ENCODE measurements around the gene IFT88. TPM values are rescaled to one million over a fixed set of nuclear protein-coding genes. Genes with fewer than 3 reads are reported as not detected.

Gene IFT88
- total and polyA plus RNA-seq, 2 of the 4 experiments (the other 2 are of a cell fraction): 5.5 to 8.6 TPM

DNA sequence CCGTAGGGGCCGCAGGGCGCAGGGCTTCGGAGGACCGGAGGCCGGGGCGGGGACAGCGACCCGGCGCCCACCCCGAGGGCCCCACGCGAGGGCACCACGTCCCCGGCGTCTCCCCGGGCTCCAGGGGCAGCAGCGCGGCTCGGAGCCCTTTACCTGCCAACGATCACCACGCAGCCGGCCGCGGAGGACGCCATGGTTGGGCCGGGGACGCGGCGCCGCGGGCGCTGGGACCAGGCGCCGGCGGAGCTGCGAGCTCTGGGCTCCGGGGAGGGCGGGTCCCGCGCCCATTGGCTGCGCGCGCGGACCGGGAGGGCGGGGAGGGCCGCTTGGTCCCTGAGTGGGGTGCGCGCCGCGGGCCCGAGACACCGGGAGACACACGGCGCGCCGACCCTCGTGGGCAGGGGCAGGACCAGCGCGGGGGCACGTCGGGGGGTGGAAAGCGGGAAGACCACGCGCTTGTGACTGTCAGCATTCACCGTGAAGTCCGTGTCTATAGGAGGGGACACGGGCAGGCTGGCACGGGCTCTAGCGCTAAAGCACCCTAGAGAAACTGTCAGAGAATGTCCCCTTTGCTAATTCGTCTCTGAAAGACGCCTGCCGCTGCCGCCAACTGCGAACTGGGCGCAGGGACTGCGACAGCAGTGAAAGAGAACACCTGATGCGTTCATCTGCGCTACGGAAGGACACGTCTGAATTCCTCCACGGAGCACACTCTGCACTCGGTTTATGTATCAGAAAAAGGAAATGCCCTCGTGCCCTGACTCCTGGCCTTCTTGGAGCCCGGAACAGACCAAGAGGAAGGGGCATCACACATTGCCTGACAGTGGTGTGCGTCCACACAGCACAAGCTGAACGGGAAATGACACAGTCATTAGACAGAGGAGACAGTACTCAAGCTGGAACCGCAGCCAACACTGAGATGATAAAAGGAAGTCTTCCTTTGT, 41.1 kb upstream of the IFT88 start, which contains the start of gene CRYL1:
Gene CRYL1, minus strand, starts transcription at position 257 of the 944 bp plus-strand sequence. Its CDS starts 63 bp downstream, at position 194.
- Histone ChIP-seq H3K9me3 (ENCODE audit: control insufficient read depth, insufficient read depth, low read length) (no peaks in the 10 kb centered on the region), H3K4ac (ENCODE audit: low read depth, low read length) (peak within 1 kb of the TSS; percentile 62), H4K20me1 (ENCODE audit: insufficient read depth, low read length) (no peaks in the 10 kb centered on the region), H2BK5ac (ENCODE audit: low read depth, low read length, poor library complexity, severe bottlenecking) (peak within 1 kb of the TSS; percentile 76), H3K9ac (ENCODE audit: low read depth, low read length) (peak within 1 kb of the TSS; percentile 85), H4K8ac (ENCODE audit: low read depth in 2 of 2, low read length in 2 of 2) (peak within 1 kb of the TSS; percentile 57 to 75), H3K23ac (ENCODE audit: low read depth, low read length) (peak within 1 kb of the TSS; percentile 97), H2AFZ (replicated peaks; ENCODE audit: low read length, poor library complexity) (peak within 1 kb of the TSS; percentile 100), H3K4me3 (ENCODE audit: insufficient read depth, low read depth, low read length) (peak within 1 kb of the TSS; percentile 87), H3K18ac (ENCODE audit: low read depth, low read length) (peak within 1 kb of the TSS; percentile 55; the same call in 1 of the 2 replicates), H3K27ac (ENCODE audit: insufficient read depth, low read length) (peak within 1 kb of the TSS; percentile 59; the same call in 1 of the 2 replicates), H2AK9ac (replicated peaks; ENCODE audit: low read depth, low read length, poor library complexity) (peak within 1 kb of the TSS; percentile 92), H2BK120ac (ENCODE audit: low read depth, low read length) (peak within 1 kb of the TSS; percentile 72), H3K4me1 (ENCODE audit: control insufficient read depth, insufficient read depth, low read length) (0 out of 2 replicates have a peak, but pooled peaks cover 2% of the 10 kb centered on the region), H3K9me1 (ENCODE audit: insufficient read depth, low read length) (peaks cover 3% of the 10 kb centered on the region; the same call in 1 of the 2 replicates), H3K79me1 (ENCODE audit: low read depth in 1 of 2, low read length in 2 of 2) (peaks cover 10 to 22% of the 10 kb centered on the region in 2 experiments), H2AK5ac (ENCODE audit: low read depth, low read length) (peak within 1 kb of the TSS; percentile 67), H3K4me2 (ENCODE audit: low read depth, low read length) (peak within 1 kb of the TSS; percentile 99), H2BK15ac (ENCODE audit: low read depth, low read length) (peak within 1 kb of the TSS; percentile 82; the same call in 2 of the 3 replicates), H4K91ac (ENCODE audit: insufficient read depth, low read depth, low read length) (peak within 1 kb of the TSS; percentile 7), H3K27me3 (ENCODE audit: control insufficient read depth, insufficient read depth, low read length) (no peaks in the 10 kb centered on the region), H2BK20ac (ENCODE audit: low read depth, low read length) (0 out of 2 replicates have a peak within 1 kb of the TSS, but pooled peaks have one; percentile 8), H3K36me3 (ENCODE audit: control insufficient read depth, insufficient read depth, low read length) (no peaks in the 10 kb centered on the region), H3K14ac (replicated peaks; ENCODE audit: low read depth, low read length) (peak within 1 kb of the TSS; percentile 88), H4K5ac (ENCODE audit: low read depth, low read length) (peak within 1 kb of the TSS; percentile 43; the same call in 1 of the 2 replicates), H3K56ac (ENCODE audit: extremely low read depth, insufficient read depth, low read length) (peak within 1 kb of the TSS; percentile 77)
- WGBS, 2 experiments (ENCODE audit: extremely low coverage in 2 of 2, insufficient read length in 1 of 2): 2% methylated on average over 44 of the region's 89 CpGs; no CpG with 5 or more reads in 1 of the 2 experiments
- CTCF ChIA-PET: no interaction called here
- in situ Hi-C loops (cut with MboI; ENCODE audit: low sequenced_read_pairs): no loop called here
- dilution Hi-C loops (cut with HindIII; ENCODE audit: low sequenced_read_pairs, unreplicated experiment): no loop called here
- BruUV-seq (replicated peaks): no TSS peak
- TF ChIP-seq FOS (IDR thresholded peaks at IDR 0.05; ENCODE audit: low read depth, low read length) (no peak), POLR2A (IDR thresholded peaks at IDR 0.05; ENCODE audit: low read depth, low read length) (peak; percentile 60; the same call in 1 of the 2 replicates), MAZ (IDR thresholded peaks at IDR 0.05; ENCODE audit: borderline replicate concordance, low read depth, low read length) (0 out of 2 replicates have a peak, but pooled peaks have one; percentile 32), MXI1 (IDR thresholded peaks at IDR 0.05; ENCODE audit: borderline replicate concordance, low read depth, low read length) (peak; percentile 57; the same call in 1 of the 2 replicates), MAFK (IDR thresholded peaks at IDR 0.05; ENCODE audit: low read depth, low read length) (no peak), CEBPB (IDR thresholded peaks at IDR 0.05; ENCODE audit: low read depth, low read length) (no peak), NFE2L2 (IDR thresholded peaks at IDR 0.05; ENCODE audit: low read depth, low read length) (no peak), SMC3 (IDR thresholded peaks at IDR 0.05; ENCODE audit: low read depth, low read length) (no peak)
- TF ChIP-seq, protein P1, sequence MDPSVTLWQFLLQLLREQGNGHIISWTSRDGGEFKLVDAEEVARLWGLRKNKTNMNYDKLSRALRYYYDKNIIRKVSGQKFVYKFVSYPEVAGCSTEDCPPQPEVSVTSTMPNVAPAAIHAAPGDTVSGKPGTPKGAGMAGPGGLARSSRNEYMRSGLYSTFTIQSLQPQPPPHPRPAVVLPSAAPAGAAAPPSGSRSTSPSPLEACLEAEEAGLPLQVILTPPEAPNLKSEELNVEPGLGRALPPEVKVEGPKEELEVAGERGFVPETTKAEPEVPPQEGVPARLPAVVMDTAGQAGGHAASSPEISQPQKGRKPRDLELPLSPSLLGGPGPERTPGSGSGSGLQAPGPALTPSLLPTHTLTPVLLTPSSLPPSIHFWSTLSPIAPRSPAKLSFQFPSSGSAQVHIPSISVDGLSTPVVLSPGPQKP (IDR thresholded peaks at IDR 0.05; ENCODE audit: borderline replicate concordance, low read depth, low read length): no peak
- ATAC-seq (ENCODE audit: low read depth): peak; percentile 99
- DNase-seq: peak; percentile 73
- intact Hi-C loops (cut with micrococcal nuclease): loop anchor here (1.0 to 5.0 kb wide), 3 partner anchors 41 to 178 kb away; partner anchors contain the start of gene IFT88
- POLR2A ChIA-PET (ENCODE audit: unreplicated experiment): interaction anchor here (0.6 kb wide), 1 partner anchor 300 kb away, joined by 3 read pairs; no protein-coding TSS in a partner anchor

Measured in IMR-90 (cell line).